GM19239 (cell line): Measurements from ENCODE around the gene RPRD1B.

ENCODE experiments used
- DNase-seq: peaks from one replicate; pipeline ENCODE4 v3.0.0; 2011; ENCODE audit warnings: low spot score; ENCODE audit not compliant: insufficient read length
- FAIRE-seq: peaks from 2 replicates; lab custom pipeline; 2011; peaks lifted over from hg19 to GRCh38; lab: Jason Lieb, UNC

RPRD1B gene

DNA sequence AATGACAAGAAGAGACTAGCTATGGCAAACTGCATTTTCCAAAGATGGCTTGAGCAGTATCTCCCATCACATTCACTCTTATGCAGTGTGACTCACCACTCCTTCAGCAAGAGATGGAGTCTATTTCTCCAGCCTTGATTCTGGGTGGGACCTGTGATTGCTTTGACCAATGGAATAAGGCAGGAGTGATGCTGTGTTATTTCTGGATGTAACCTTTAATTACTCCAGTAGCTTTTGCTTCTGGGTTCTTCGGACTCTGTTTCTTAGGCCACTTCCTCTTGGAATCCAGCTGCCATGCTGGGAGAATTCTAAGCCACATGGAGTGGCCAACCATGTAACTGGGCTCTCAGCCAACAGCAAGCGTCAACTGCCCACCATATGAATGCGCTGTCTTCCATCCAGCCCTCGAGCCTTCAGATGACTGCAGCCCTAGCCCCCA lies 80.8 kb downstream of the RPRD1B start:
- FAIRE-seq (no peak), DNase-seq (no peak)

DNA sequence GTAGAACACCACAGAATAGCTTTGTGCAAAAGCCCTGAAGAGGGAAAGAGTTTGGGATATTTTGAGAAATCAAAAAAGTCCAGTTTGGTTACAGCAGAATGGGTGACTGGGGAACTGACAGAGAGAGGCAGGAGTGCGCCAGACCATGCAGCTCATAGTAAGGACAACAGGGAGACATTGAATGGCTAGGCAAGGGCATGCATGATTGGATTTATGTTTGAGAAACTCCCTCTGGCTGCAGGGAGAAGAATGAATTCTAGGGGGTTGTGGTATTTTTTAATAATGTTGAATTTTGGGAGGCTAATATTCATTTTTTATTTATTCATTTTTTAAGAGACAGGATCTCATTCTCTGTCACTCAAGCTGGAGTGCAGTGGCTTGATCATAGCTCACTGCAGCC lies 81.7 kb downstream of the RPRD1B start:
- no peak for DNase-seq

DNA sequence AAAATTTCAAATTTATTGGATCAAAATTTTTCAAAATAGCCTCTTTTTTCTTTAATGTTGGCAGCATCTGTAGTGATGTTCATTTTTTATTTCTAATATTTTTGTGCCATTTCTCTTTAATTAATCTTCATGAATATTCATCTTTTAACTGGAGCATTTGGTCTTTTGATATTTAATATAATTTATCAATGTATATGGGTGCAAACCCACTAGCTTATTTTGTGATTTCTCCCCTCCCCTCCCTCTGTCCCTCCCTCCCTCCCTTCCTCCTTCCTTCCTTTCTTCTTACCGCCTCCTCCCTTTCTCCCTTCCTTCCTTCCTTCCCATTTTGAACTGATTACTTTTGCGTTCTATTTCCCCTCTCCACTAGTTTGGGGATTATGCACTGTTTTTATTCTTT lies 82.3 kb downstream of the RPRD1B start:
- FAIRE-seq: no peak
- DNase-seq: no peak

More for the DNA sequence above, 81.7 kb downstream of the RPRD1B start:
- FAIRE-seq: no peak

DNA sequence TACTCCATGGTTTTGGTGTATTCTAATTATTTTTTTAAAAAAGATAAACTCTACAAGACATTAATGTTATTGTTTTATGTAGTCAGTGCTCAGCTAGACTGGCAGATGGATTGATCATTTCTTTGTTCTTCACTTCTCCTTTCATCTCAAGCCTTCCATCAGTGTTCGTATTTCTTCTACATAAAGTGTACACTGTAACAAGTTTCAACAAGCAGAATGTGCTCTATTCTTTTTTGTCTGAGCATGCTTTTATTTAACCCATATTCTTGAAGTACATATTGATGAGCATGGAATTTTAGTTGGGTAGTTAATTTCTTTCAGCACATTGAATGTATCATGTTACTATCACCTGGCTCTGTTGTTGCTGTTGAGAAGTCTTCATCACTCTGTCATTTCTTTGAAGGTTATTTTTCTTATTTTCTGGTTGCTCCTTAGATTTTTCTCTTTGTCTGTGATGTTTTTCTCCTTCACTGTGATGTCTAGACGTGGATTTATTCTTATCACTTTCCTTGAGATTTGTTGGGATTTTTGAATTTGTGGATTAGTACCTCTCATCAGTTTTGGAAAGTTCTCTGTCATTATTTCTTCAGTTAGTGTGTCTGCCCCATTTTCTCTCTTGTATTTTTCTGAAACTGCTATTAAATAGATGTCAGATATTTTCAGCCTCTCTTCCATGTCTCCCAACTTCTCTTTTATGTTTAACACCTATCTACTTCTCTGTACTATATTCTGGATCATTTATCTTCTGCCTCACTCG lies 83.0 kb downstream of the RPRD1B start:
- FAIRE-seq (no peak), DNase-seq (no peak)

DNA sequence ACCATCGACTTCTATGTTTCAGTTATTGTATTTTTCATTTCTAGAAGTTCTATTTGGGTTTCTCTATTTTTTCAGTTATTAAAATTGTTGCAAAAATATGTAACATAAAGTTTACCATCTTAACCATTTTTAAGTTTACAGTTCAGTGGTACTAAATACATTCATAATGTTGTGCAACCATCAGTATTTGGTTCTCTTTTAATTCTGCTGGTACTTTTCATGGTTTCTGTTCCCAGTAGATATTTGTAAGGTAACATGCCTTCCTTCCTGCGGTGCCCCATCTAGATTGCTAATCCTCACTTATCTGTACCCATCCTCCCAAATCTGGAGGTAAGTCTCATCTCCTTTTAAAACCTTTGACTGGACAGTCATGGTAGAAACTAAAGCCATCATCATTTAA lies 83.7 kb downstream of the RPRD1B start:
- FAIRE-seq (no peak), DNase-seq (no peak)

DNA sequence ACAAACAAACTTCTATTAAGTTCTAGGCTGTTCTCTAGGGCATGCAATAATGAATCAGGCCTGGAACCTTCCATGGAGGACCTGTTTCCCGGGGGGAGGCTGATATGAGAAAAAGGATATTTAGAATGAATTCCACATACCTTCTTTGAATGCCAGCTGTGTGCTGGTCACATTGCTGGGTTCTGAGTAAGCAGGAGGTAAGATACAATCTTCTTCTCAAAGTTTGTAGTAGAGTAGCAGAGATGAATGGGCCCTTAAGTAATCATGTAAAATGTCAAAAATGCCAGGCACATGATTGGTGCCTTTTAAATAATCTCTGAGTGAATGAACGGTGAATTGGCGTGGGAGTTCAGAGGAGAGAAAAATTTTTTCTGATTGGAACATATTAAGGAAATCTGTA lies 84.1 kb downstream of the RPRD1B start:
- no peak for FAIRE-seq
- DNase-seq: no peak

DNA sequence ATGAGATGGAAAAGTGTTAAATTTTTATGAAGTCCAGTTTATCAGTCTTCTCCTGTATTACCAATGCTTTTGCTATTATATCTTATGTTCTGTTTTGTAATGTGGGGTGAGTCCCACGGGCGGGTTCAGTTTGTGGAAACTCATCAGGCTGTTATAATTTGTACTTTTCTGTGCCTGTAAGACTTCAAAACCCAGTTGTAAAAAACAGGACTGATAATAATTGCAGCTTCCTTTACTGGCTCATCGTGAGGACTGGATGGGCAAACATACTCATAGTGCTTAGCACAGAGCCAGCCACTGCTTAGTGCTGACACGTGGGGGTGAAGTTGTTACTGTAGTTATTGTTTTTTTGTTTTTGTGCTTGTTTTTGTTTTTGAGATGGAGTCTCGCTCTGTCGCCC lies 85.9 kb downstream of the RPRD1B start:
- FAIRE-seq (no peak), DNase-seq (no peak)

DNA sequence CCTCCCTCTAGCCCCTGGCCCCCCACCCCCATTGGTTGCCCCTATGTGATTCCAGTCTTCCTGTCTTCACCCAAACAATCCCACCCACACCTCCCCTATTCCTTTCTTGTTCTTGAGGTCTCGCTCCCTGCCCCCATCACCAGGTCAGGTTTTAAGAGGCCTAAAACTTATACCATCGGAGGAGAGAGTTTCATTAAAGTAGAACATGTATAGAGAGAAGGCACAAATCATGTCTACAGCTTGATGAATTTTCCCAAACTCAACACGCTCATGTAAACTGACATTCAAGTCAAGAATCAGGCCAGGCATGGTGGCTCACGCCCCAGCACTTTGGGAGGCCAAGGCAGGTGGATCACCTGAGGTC lies 87.1 kb downstream of the RPRD1B start:
- FAIRE-seq (no peak), DNase-seq (no peak)

DNA sequence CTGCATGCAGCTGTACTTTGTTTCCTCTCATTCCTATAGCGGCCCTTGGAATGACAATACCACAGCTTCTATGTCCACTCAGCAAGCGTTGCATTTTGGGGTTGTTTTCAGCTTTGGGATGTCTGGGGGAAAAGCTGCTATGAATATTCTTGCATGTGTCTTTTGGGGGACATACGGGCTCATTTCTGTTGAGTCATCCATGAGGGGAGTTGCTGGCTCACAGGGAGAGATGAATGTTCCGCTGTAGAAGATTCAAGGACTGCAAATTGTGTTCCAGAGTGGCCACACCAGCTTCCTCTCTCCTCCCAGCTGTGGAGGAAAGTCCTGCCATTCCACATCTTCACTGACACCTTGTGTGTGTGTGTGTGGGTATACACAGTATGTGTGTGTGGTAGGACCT lies 88.2 kb downstream of the RPRD1B start:
- no peak for DNase-seq
- no peak for FAIRE-seq

DNA sequence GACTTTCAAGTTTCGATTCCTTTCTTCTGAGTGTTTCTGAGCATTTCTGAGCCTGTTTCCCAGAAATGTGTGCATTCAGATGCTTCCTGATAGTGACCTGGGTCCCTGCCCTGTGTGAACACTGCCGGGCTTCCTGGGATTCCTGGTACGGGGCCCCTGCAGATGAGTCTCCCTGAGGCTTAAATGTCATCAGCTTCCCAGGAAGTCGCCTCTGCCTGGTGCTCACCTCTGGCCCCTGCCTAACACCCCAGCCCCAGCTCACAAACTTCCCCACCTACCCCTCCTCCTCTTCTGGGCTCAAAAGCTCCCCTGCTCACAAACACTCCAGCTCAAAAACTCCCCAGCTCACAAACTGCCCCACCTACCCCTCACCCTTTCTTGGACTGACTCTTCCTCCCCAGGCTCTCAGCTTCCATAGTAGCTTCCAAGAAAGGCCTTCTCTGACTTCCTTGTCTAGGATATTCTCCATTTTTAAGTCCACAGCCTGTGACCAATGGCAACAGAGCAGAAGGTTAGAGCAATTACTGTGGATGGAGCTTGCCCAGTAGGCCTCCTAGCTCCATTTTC lies 89.6 kb downstream of the RPRD1B start:
- FAIRE-seq (no peak), DNase-seq (no peak)

DNA sequence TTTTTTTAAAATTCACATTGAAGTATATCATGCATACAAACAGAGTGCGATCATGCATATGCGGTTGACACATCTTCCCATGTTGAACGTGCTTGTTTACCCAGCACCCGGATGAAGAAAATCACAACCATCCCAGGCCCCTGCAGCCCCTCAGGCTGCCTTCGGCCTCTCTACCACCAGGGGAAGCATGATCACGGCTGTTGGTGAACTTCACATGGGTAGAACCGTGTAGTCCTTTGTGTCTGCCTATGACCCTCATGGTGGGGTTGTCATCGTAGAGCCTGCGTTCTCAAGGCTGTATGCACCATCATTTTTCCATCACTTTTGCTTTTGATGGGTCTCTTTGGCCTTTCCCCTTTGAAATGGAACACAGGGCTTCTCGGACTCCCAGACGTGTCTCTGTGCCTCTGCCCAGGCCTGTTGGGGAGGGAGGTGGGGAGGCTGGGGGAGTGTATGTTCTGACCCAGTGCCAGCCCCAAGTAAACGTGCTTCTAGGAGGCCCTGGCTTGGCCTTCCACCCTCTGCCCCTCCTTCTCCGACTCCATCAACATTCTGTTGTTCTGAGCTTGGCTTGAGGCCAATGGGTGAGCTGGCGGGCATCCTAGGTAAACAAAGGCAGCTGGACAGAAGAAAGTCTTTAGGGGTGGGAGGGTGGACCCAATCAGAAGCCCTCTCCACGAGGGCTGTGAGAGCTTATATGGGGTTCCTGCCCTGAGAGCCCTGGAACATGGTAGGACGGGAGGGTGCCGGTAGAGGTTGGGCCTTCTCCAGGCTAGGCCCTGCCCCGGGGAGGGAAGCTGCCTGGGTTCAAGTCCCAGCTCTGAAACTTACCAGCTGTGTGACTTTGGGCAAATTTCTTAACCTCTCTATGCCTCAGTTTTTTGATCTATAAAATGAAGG lies 91.9 kb downstream of the RPRD1B start:
- FAIRE-seq: no peak

DNA sequence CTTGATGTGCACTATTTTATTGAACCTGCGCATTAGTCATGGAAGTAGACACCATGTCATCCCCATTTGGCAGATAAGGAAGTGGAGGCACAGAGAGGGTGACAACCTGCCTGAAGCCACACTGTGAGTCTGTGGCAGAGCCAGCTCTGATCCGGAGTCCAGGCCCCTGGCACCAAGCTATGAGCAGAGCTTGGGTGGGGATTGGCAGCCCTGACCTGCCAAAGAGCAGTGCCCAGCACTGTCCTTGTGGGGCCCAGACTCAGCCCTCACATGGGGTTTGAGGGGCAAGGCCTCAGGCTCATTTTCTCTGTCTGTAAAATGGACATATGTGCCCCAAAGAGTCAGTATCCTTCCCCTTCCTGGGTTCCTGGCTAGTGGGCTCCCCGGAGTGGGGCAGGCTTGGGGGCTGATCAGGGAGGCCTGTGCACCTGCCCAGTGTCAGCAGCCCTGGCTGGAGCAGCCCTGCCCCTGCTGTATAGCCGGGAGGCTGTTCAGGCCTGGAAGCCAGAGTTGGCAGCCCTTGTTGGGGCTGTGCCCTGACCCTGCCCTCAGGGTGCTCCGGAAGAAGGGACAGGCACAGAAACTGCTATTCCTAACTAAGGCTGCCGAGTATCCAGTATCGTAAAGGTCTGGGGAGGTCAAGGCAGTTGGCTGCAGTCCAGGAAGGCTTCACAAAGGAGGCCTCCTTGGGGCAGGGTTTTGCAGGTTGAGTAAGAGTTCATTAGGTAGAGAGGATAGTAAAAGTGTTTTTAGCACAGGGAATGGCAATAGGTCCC lies 92.8 kb downstream of the RPRD1B start:
- DNase-seq (no peak), FAIRE-seq (no peak)

More for the DNA sequence above, 91.9 kb downstream of the RPRD1B start:
- no peak for DNase-seq

DNA sequence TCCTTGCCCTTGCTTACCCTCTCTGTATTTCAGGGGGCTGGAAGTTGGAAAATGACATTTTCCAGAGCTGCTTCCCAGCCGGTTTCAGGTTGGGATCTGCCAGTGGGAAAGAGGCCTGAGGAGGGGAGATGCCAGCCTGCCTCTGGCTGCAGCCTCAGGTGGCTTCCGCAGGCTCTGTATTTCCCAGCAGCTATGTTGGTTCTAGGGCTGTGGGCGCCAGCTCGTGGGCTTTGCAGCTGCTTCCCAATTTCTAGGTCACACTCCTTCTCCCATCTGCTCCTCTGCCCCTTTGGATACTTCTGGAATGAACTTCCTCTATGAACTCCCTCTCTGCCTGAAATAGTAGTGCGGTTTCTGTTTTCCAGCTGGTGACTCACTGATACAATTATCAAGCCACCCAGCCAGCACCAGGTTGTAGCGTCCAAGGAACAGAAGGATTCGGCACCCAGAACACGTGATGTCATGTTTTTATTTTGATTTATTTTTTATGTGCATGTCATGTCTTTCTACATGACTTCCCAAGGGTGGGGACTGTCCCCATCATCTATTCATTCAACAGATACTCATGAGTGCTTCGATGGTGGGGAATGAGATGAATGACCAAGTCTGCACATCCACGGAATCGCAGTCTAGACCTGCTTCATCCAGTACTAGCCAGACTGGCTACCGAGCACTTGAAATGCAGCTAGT lies 93.5 kb downstream of the RPRD1B start:
- no peak for DNase-seq

DNA sequence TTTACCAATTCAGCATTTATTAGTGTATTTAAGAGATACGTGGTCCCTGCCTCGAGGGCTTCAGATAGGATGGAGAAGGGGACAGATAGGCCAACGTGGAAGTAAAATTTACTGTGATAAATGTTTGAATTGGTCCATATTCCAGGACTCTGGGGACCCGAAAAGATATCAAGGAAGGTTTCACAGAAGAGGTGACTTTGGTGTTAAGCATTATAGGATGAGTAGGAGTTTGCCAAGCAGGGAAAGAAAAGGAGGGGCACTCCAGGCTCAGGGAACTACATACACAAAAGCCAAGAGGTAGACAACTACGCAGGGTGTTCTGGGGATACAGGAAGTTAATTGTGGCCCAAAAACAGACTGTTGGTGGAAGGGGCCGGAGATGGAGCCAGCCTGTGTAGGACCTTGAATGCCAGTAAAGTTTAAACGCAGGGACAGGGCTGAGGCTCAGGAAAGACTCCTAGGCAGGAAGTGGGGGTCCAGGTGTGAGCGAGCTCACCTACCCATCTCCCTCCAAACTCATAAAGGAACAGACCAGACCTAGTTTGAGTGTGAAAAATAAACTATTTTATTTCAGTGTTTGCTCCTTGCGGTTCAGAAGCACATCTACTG lies 94.5 kb downstream of the RPRD1B start:
- DNase-seq (no peak), FAIRE-seq (no peak)

More for the DNA sequence above, 93.5 kb downstream of the RPRD1B start:
- no peak for FAIRE-seq

DNA sequence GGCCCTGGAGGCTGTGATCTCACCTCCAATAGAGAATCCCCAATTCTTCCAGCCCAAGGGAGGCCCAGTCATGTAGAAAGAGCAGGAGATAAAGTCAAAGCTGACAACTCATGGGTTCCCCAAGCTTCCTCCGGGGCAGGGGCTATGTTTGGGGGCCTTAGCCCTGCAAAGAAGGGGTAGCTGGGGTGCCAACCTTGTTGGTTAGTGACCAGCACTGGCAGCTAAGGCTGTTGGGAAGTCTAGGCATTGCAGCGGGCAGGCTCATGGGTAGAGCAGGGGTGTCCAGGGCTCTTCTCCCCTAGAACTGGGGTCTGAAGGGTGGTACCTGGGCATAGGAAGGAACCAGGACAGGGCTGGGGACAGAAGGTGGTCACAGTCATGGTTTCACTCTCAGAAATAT lies 95.1 kb downstream of the RPRD1B start:
- no peak for DNase-seq

DNA sequence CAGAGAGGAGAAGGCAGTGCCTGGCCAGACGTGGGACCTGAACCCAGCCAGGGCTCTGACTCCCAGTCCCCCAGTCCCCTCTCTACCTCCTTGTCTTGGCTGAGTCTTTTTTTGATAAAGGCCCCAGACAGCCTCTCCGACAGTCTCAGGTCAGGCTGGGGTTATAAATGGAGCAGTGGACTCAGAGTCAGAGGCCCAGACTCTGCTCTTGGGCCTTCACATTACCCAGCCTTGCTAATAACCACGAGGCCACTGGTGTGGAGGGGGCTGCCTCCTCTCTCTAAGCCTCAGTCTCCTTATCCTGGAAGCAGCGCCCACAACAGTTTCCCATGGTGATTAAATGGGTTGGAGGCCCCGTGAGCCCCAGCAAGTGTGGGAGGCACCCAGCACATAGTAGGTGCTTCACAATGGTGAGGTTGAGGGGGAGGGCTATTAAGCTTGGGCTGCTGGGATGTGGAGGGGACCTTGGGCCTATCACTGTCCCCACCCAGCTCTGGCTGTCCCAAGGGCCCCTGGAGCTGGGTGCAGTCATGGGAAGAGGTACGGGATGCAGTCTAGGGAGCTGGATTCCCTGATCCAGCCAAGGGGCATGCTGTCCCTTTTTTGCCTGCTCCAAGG lies 95.8 kb downstream of the RPRD1B start:
- FAIRE-seq (no peak), DNase-seq (no peak)

More for the DNA sequence above, 95.1 kb downstream of the RPRD1B start:
- FAIRE-seq: no peak

DNA sequence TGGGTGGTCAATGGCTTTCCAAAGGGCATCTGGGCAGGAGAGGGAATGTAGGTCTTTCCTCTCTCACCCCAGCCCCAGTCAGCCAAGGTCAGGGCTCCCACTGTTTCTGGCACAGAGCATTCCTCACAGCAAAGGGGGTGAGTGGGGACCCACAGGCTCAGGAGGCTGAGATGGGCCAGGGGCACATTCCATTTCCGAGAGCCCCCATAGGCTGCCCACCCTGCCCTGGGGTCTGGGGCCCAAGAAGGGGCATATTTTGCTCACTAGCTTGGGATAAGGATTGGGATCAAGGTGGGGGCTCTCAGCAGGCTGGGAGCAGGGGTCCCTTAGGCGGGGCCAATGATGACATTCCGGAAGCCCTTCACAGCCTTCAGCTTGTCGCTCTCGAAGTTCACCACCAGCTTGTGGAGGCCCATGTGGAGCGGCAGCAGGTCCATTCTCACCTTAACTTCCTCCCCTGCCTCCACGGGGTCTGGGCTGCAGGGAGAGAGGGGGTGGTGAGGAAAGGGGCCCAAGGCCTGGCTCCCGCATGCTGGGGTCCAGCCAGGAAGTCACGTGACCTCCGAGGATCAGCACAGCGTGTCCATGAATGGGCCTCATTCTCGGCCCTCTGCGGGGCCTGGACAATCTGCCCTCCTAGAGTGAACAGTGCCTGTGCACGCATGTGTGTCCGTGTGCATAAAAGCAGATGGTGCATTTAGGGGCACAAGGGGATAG lies 96.5 kb downstream of the RPRD1B start:
- no peak for DNase-seq
- no peak for FAIRE-seq
